ENCODE data around the gene RBMS3. TPM values are rescaled to one million over a fixed set of nuclear protein-coding genes. Genes with fewer than 3 reads are reported as not detected.

The RBMS3 gene
- total and polyA plus RNA-seq, 2 of the 13 experiments (the other 11 are each of a cell fraction or from before 2014, with no cell fraction given), result not detected

DNA sequence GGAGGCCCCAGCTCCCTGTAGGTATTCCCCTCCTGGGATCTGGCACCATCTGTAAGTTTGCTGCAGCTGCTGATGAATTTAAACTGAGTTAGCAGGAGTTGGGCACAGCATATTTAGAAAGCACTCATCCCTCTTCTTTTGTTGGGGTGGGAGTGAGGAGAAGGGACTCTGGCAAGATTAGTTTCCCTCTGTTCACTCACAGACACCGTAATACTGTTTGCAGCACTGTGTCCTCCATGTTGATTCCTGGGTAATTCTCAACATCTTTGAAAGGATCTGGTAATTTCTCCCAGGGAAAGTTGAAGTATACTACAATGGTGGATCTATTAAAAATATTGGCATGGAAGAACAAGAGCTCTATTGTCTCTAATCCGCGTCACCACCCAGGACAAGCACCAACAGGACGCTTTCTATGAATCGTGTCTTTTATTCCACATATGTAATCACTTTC lies 173.3 kb downstream of the RBMS3 start:
- no peaks in the 10 kb centered on the region for H3K9me3 ChIP-seq (ENCODE audit: low read length)
- no peak overlapping the region for H3K4me3 ChIP-seq (replicated peaks in 1 of 3; ENCODE audit: insufficient read depth in 1 of 3, low read depth in 2 of 3, low read length in 3 of 3)
- intact Hi-C loops (cut with micrococcal nuclease; ENCODE audit: unreplicated experiment), result no loop called here
- TF ChIP-seq ATAD3A (CRISPR knock-in tag; IDR thresholded peaks at IDR 0.05) (no peak), DDIT3 (CRISPR knock-in tag; IDR thresholded peaks at IDR 0.05) (no peak), ZNF382 (CRISPR knock-in tag; IDR thresholded peaks at IDR 0.05; ENCODE audit: borderline replicate concordance) (no peak), DR1 (CRISPR knock-in tag; IDR thresholded peaks at IDR 0.05) (no peak), ZNF710 (CRISPR knock-in tag; IDR thresholded peaks at IDR 0.05; ENCODE audit: borderline replicate concordance) (no peak), ZNF260 (CRISPR knock-in tag; IDR thresholded peaks at IDR 0.05; ENCODE audit: borderline replicate concordance, low read depth) (no peak), CHCHD3 (CRISPR knock-in tag; IDR thresholded peaks at IDR 0.05) (no peak), PAF1 (CRISPR knock-in tag; IDR thresholded peaks at IDR 0.05) (no peak), ZSCAN21 (CRISPR knock-in tag; IDR thresholded peaks at IDR 0.05; ENCODE audit: borderline replicate concordance) (no peak), GATAD1 (CRISPR knock-in tag; IDR thresholded peaks at IDR 0.05) (no peak), NKX3-1 (CRISPR knock-in tag; IDR thresholded peaks at IDR 0.05) (no peak), ARHGAP35 (CRISPR knock-in tag; IDR thresholded peaks at IDR 0.05; ENCODE audit: borderline replicate concordance) (no peak), SATB2 (CRISPR knock-in tag; IDR thresholded peaks at IDR 0.05) (no peak), ZNF282 (IDR thresholded peaks at IDR 0.05; ENCODE audit: partially characterized antibody) (no peak), CBX2 (IDR thresholded peaks at IDR 0.05; ENCODE audit: low read depth, low read length) (no peak), CBX2 (CRISPR knock-in tag; IDR thresholded peaks at IDR 0.05; ENCODE audit: low read depth) (no peak), ZNF138 (CRISPR knock-in tag; IDR thresholded peaks at IDR 0.05; ENCODE audit: low read depth) (no peak), POLR2A (IDR thresholded peaks at IDR 0.05; ENCODE audit: insufficient read depth in 1 of 2, low read depth in 2 of 2, low read length in 2 of 2) (no peak), CCDC6 (CRISPR knock-in tag; IDR thresholded peaks at IDR 0.05) (no peak)
- TF ChIP-seq, protein P1, sequence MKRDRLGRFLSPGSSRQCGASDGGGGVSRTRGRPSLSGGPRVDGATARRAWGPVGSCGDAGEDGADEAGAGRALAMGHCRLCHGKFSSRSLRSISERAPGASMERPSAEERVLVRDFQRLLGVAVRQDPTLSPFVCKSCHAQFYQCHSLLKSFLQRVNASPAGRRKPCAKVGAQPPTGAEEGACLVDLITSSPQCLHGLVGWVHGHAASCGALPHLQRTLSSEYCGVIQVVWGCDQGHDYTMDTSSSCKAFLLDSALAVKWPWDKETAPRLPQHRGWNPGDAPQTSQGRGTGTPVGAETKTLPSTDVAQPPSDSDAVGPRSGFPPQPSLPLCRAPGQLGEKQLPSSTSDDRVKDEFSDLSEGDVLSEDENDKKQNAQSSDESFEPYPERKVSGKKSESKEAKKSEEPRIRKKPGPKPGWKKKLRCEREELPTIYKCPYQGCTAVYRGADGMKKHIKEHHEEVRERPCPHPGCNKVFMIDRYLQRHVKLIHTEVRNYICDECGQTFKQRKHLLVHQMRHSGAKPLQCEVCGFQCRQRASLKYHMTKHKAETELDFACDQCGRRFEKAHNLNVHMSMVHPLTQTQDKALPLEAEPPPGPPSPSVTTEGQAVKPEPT (CRISPR knock-in tag; IDR thresholded peaks at IDR 0.05; ENCODE audit: low read depth), result no peak
- TF ChIP-seq, protein P2, sequence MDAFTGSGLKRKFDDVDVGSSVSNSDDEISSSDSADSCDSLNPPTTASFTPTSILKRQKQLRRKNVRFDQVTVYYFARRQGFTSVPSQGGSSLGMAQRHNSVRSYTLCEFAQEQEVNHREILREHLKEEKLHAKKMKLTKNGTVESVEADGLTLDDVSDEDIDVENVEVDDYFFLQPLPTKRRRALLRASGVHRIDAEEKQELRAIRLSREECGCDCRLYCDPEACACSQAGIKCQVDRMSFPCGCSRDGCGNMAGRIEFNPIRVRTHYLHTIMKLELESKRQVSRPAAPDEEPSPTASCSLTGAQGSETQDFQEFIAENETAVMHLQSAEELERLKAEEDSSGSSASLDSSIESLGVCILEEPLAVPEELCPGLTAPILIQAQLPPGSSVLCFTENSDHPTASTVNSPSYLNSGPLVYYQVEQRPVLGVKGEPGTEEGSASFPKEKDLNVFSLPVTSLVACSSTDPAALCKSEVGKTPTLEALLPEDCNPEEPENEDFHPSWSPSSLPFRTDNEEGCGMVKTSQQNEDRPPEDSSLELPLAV (CRISPR knock-in tag; conservative IDR thresholded peaks at IDR 0.05; ENCODE audit: low read depth), result no peak
- ATAC-seq (no peak), FAIRE-seq (no peak), DNase-seq (ENCODE audit: low spot score) (no peak)
- no peaks in the 10 kb centered on the region for H4K20me1 ChIP-seq (ENCODE audit: insufficient read depth, low read length)
- H3K27me3 ChIP-seq (ENCODE audit: control insufficient read depth in 1 of 2, insufficient read depth in 2 of 2, low read length in 2 of 2), result no peaks in the 10 kb centered on the region
- WGBS (ENCODE audit: low lambda C conversion rate), result 46% methylated on average over 5 of the region's 5 CpGs
- H3K36me3 ChIP-seq (replicated peaks in 1 of 2; ENCODE audit: control insufficient read depth in 1 of 2, insufficient read depth in 2 of 2, low read length in 2 of 2), result no peaks in the 10 kb centered on the region
- H3K4me1 ChIP-seq (ENCODE audit: insufficient read depth, low read length), result no peaks in the 10 kb centered on the region
- no peak overlapping the region for H2AFZ ChIP-seq (ENCODE audit: low read length)
- no peak overlapping the region for H3K4me2 ChIP-seq (ENCODE audit: low read depth, low read length)
- H3K79me2 ChIP-seq (ENCODE audit: insufficient read depth, low read length), result no peaks in the 10 kb centered on the region
- ChIA-PET CTCF (ENCODE audit: low intra/inter-chr PET ratio, low total read pairs) (no interaction called here), POLR2A (no interaction called here)
- no peak overlapping the region for H3K27ac ChIP-seq (ENCODE audit: extremely low read length, insufficient read depth, low read length)
- in situ Hi-C loops (cut with HindIII; ENCODE audit: extremely low pct_ligation_motif_present, low pct_unique_long_range_greater_than_20kb), result no loop called here
- BruUV-seq (replicated peaks), result no TSS peak
- no peak overlapping the region for H3K9ac ChIP-seq (ENCODE audit: insufficient read depth, low read depth, low read length)
